ENCODE results near the gene CFAP53.

Gene CFAP53

DNA sequence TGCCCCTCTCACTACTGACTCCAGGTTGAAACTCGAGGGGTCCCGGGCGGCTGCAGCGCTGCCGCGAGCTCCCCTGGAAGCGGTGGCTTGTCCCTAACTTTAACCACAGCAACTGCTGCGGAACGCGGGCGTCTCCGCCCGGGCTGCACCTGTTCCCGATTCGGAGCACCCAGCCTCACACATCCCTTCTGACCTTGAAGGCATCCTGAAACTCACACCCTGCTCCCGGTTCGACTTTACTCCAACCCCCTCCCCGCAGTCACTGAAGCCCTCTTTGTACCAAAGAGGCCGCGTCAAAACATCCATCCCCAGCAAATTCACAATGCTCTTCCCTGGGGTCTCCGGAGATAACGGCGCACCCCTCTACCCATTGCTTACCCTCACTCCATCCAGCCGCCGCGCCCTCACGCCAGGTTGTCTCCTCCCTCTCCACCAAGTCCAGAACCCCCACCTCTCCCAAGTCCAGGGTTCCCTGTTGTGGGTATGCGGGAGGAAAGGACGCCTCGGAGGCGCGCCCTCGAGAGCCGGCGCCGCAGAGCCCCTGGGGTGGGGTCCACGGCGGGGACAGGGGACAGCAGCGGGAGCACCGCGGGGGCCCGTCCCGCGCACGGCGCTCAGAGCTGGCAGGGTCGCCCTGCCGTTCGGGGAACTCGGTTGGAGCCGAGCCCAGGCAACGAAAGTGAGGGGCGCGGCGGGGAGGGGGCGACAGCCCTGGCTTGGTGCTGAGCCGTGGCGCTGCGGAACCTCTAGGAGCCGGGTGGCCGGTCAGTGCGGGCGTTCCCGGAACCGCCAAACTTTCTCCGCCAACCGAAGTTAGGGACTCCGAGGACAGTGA is 72.3 kb downstream of the CFAP53 start:
- DNase-seq (ENCODE audit: low read depth in 2 of 2) = no peak

DNA sequence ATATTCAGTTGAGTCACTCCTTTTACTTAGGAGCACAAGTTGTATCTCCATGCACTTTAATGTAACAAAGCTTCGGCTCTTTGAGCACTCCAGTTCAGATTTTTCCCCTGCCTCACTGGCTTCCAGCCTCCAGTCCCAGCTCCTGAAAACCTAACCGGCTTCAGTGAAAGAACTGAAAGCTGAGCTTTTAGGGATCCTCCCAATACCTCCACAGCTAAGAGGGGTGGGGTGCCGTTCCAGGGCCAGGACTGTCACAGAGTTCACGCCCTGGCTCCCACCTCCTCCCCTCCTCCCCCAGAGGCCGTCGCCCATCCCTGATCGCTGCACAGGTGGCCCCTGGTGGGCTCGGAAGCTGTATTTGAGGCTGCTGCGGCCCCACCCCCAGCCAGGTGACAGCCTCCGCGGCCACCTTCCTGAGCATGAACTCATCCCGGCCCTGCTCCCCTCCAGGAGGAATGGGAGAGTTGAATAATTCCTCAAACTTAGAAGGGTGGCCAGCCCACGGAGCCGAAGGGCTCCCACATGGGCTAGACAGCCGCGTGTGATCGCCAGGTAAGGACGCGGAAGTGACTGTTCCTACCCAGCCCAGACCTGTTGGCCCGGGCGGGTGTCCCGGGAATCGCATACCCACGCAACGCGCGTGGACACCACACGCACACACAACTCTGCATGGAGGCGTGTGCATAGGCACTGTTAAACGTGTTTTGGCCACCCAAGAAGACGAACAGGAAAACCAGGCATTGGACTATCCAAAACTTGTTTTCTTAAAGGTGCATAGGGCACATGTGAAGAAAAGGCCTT is 73.1 kb downstream of the CFAP53 start:
- no peak for DNase-seq (ENCODE audit: low read depth in 2 of 2)

DNA sequence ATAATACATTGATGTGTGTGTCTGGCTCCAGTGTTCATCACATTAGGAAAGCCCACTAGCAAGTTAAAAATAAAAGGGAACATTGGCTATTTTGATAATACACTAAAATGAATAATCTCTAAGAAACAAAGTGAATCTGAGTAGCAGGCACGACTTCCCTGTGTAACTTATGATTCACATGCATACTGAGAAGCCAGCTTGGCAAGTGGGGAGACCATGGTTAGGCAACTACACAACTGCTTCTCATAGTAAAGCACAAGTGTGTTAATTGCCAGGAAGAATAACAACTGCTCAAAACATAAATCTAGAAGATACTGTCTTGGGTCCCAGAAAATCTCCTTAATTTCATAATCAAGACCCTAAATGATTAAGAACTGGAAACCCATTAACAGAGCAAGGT is 75.4 kb downstream of the CFAP53 start:
- no peak for DNase-seq (ENCODE audit: low read depth in 2 of 2)

DNA sequence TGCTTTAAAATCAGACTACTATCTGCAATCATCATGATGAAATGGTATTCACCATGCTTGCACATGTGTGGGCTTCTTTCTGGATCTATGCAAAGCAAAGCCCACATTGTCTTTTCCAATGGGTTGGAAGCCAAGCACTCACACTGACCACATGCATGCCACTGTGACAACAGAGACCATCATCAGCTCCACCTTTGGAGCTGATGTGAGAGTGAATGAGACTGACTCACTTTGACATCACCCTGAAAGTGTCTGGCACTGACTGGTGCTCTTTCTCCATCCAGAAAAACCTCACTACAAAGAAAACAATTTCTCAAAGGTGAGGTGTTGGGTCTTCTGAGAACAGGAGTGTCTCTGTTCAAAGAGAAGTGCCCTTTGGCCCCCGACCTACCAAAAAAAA is 76.1 kb downstream of the CFAP53 start:
- DNase-seq (ENCODE audit: low read depth in 2 of 2) = no peak

DNA sequence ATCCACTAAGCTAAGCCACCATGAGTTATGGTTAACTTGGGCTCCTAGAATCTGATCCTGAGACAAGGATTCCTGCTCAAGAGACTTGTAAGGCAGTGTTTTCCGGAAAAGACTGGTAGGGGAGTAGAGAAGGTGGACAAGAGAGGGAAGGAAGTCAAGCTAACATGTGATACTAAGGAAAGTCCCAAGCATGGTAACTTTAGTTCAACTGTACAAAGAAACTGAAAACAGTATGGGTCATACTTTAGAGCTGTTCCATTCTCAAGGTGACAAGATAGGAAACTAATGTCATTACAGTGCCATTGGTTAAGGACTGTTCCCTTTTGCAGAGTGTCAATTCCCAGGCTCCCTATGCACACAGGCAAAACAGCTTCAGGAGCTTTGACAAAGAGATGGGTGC is 77.1 kb downstream of the CFAP53 start:
- no peak for DNase-seq (ENCODE audit: low read depth in 2 of 2)

DNA sequence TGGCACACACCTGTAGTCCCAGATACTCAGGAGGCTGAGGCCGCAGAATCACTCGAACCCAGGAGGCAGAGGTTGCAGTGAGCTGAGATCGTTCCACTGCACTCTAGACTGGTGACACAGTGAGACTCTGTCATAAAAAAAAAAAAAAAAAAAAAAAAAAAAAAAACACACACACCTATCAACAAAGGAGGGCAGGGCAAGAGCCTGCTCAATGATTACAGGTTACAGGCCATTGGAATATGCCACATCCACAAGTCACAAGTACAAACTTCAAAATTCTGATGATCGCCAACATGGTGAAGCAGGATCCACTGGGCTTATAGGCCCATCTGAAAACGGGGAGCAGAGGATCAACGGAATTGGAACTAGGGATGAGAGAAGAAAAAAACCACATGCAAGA is 77.6 kb downstream of the CFAP53 start:
- DNase-seq (ENCODE audit: low read depth in 2 of 2) = no peak

DNA sequence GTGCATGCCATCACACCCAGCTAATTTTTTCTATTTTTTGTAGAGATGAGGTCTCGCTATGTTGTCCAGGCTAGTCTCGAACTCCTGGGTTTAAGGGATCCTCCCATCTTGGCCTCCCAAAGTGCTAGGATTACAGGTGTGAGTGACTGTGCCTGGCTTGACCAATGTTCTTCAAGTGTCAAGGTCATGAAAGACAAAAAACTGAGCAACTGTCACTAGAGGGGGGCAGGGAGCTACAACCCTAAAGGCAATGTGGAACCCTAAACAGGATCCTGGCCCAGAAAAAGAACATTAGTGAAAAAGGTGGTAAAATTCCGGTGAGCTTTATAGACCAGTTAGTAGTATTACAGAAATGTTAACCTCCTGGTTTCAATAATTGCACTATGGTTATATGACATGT is 78.6 kb downstream of the CFAP53 start:
- no peak for DNase-seq (ENCODE audit: low read depth in 2 of 2)

DNA sequence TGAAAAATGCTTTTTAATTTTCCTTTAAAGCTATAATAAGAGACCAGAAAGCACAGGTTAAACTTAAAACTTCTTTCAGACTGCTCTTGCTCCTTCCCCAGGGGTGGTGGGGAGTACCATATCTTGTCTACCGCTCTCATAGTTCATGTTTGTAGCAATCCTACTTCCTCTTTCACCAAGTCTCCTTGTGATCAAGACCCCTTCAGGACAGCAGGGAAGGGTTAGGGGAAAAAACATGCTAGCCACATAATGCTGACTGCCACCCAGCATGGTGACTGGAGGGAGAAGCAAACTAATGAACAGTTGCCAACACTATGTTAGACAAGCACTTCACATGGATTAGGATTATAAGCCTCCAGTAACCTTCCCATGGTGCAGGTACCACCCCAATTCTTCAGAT is 79.9 kb downstream of the CFAP53 start:
- DNase-seq (ENCODE audit: low read depth in 2 of 2) = no peak

DNA sequence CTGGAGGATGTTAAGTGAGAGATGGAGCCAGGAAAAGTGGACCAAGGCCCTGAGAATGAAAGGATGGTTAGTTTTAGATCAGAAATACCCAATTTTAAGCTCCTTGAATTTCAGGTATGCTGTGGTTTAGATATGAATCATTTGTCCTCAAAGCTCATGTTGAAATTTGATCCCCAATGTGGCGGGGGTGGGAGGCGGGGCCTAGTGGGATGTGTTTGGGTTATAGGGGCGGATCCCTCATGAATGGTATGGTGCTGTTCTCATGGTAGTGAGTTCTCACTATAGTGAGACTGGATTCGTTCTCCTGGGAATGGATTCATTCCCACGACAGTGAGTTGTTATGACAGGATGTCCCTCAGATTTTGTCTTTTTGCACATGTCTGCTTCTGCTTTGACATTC is 82.7 kb downstream of the CFAP53 start:
- DNase-seq (ENCODE audit: low read depth in 2 of 2) = no peak

DNA sequence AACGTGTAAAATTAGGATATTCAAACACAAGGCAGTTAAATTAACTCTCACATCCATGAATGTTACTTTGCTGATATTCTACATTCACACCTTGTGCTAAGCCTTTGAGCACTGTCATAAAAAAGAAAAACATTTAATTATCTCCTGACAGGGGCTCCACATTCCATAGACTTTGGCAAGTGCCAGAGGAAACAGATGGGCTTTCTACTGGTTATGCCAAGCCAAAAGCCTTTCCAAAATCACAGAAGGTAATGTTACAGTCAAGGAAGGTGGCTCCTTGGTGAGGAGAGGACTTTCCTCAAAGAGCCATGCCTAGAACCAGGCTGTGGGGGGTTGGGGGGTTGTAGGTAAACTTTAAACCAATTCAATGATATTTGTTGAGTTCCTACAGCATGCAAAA is 83.8 kb downstream of the CFAP53 start:
- DNase-seq (ENCODE audit: low read depth in 2 of 2) = no peak

DNA sequence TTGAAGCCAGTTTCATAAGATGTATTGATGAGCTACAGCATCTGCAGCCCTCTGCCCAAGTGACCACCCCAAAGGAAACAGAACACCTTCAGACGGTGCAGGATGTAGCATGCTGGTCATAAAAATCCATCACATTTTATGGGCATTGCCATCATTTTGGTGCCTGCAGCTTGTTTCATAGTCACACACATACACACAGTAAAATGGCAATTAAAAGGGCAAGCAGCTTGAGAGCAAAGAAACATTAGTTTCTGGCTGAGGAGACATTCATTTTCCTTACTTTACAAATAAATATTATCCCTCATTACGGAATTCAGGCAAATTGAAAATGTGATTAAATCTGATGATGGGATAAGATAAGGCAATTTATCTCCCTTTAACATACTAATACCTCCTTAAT is 84.7 kb downstream of the CFAP53 start:
- no peak for DNase-seq (ENCODE audit: low read depth in 2 of 2)

DNA sequence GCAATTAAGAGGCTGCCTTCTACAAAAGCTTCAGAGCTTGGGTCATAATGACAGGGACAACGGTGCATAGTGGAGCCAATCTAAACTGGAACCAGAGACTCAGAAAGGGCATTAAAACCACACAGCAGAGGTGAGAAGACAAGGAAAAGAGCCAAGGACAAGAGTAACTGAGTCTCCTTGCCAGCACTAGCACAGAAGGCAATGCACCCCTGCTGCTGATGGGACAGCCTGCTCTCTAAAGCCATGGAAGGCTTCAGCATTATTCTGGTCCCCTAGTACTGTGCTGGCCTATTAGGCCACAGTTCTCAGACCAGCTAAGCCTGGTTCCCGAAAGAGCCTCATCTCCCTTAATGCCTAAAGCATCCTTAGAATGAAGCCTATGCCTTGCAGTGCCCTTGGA is 86.8 kb downstream of the CFAP53 start:
- DNase-seq (ENCODE audit: low read depth in 2 of 2) = no peak

DNA sequence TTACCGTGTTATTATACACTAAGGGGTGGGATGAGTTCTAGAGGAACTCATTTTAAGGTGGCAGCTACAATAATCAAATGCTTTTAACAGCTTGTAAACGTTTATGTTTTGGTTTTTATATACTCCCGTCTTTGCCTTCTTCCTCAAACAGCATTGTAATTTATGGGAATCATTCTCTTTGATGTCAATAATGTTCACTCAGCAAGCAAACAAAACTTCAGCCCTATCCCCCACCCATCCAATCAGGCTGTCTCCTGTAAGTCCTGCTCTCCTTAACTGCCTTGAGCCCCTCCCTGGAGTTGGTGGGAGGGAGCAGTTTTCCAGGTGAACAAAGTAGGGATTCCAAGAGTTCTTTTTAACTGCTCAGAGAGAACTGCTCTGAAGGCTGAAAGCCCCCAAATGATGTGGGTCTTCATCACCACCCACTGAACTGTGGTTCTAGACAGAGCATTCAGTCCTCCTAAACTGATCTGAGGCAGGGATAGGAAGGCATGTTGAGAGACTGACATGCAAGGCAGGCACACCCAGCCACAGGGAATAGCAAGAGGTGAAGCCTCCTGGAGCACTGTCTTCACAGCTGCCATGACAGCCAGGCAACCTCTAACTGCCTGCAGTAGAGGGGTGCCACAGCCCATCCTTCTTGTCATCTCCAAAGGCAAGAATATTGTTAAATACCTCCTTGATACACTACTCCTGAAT is 88.9 kb downstream of the CFAP53 start:
- no peak for DNase-seq (ENCODE audit: low read depth in 2 of 2)
